PC-3 (cell line): Measurements from ENCODE around the gene ATPAF1. TPM values are rescaled to one million over a fixed set of nuclear protein-coding genes. Genes with fewer than 3 reads are reported as not detected.

Experiments used
- ATAC-seq: fragments of 200-7000 bp; cut with Tn5 transposase; 2 replicates; pipeline ENCODE4 v1.9.1; 2020; ENCODE audit warnings: mild to moderate bottlenecking, moderate library complexity
- BruUV-seq: library from RNA; stranded (reverse); fragments of 400-500 nt; replicated peaks from 2 replicates; lab custom pipeline; 2021; lab: Mats Ljungman, UMichigan
- CTCF ChIA-PET: fragments of 300-600 bp; sonication (Branson Sonifier 250); formaldehyde crosslinking; loops from one replicate; lab custom pipeline; 2022; ENCODE audit warnings: antibody characterized with exemption; lab: Charles Lee
- POLR2A ChIA-PET: fragments of 300-600 bp; sonication (Branson Sonifier 250); formaldehyde crosslinking; loops from one replicate; lab custom pipeline; 2022; ENCODE audit warnings: antibody characterized with exemption; ENCODE audit not compliant: unreplicated experiment; lab: Charles Lee
- DNase-seq: peaks from one replicate; pipeline ENCODE4 v3.0.0-alpha.2; 2015
- H2AFZ ChIP-seq: fragments of 300-600 bp; sonication (generic); 2 replicates; pipeline ENCODE4 v1.6.0; 2016; ENCODE audit warnings: antibody characterized with exemption, low read length
- H3F3A ChIP-seq: fragments of 300-600 bp; sonication (generic); one replicate; pipeline ENCODE4 v1.6.0; 2017; ENCODE audit warnings: antibody characterized with exemption, low read length, control low read depth, mild to moderate bottlenecking; ENCODE audit not compliant: unreplicated experiment
- H3K27ac ChIP-seq: fragments of 300-600 bp; sonication (generic); 2 replicates; pipeline ENCODE4 v1.5.1; 2016; ENCODE audit warnings: mild to moderate bottlenecking, low read length
- H3K27me3 ChIP-seq: fragments of 300-600 bp; sonication (generic); 2 replicates; pipeline ENCODE4 v1.6.1; 2016; ENCODE audit warnings: low read length, mixed read lengths
- H3K36me3 ChIP-seq: fragments of 300-600 bp; sonication (generic); 2 replicates; pipeline ENCODE4 v1.6.1; 2016; ENCODE audit warnings: low read depth, mixed run types, low read length, mixed read lengths
- H3K4me1 ChIP-seq: fragments of 300-600 bp; sonication (generic); 2 replicates; pipeline ENCODE4 v1.5.1; 2016; ENCODE audit warnings: low read length; ENCODE audit not compliant: insufficient read depth
- H3K4me2 ChIP-seq: fragments of 300-600 bp; sonication (generic); 2 replicates; pipeline ENCODE4 v1.6.0; 2016; ENCODE audit warnings: low read length
- H3K4me3 ChIP-seq: fragments of 300-600 bp; sonication (generic); 2 replicates; pipeline ENCODE4 v1.5.1; 2016; ENCODE audit warnings: mild to moderate bottlenecking, low read length, mixed read lengths
- H3K79me2 ChIP-seq: fragments of 300-600 bp; sonication (generic); 2 replicates; pipeline ENCODE4 v1.6.1; 2017; ENCODE audit warnings: low read length, mixed read lengths
- H3K9ac ChIP-seq: fragments of 300-600 bp; sonication (generic); 2 replicates; pipeline ENCODE4 v1.6.0; 2016; ENCODE audit warnings: mild to moderate bottlenecking, low read length
- H3K9me2 ChIP-seq: fragments of 300-600 bp; sonication (generic); replicated peaks from 2 replicates; pipeline ENCODE4 v1.6.1; 2016; ENCODE audit warnings: mixed run types, low read length, mixed read lengths
- H3K9me3 ChIP-seq: fragments of 300-600 bp; sonication (generic); 2 replicates; pipeline ENCODE4 v1.6.1; 2016; ENCODE audit warnings: low read length, mixed read lengths
- H4K20me1 ChIP-seq: fragments of 300-600 bp; sonication (generic); 2 replicates; pipeline ENCODE4 v1.6.1; 2016; ENCODE audit warnings: low read length, mixed read lengths
- EZH2 ChIP-seq: fragments of 300-600 bp; sonication (generic); IDR thresholded peaks from one replicate; pipeline ENCODE4 v1.6.1; 2017; ENCODE audit warnings: antibody characterized with exemption, mild to moderate bottlenecking, low read length; ENCODE audit not compliant: unreplicated experiment
- EZH2phosphoT487 ChIP-seq: fragments of 300-600 bp; sonication (generic); IDR thresholded peaks from 2 replicates; pipeline ENCODE4 v1.6.1; 2018; ENCODE audit warnings: mild to moderate bottlenecking, antibody characterized with exemption, low read length, borderline replicate concordance
- intact Hi-C: fragments of 100-400 bp; cut with micrococcal nuclease; formaldehyde crosslinking; loops from 2 replicates; pipeline ENCODE4 v1.9.0; 2023
- total RNA-seq: library from RNA; depleted of rRNA; stranded (reverse); fragments of >200 nt; gene quantifications from 2 replicates; pipeline ENCODE4 v1.2.3, GENCODE V29; 2014
- TF ChIP-seq, protein P1 (sequence below): fragments of 300-600 bp; sonication (generic); conservative IDR thresholded peaks from 2 replicates; pipeline ENCODE4 v1.5.1; 2017; ENCODE audit warnings: antibody characterized with exemption, low read depth, mild to moderate bottlenecking, low read length

The ATPAF1 gene
- total RNA-seq, 1 experiment from 2014 or later, result 68.3 TPM

DNA sequence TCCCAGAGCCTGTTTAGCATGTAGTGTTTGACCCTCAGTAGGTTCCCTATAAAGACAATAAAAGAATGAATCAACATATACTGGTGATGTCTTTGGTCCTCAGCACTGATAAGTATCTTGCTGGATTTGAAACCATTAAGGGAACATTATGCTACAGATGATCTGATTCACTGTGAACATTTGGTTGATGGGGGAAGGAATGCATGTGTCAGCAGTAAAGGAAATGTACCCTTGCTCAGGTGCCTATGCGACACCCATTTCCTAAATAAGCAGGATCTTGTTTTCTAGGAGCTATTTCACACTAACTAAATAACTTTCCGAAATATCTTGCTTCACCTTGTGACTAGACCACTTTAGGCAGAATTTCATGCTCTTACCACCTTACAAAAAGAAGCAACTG is 16.5 kb upstream of the ATPAF1 start:
- no peaks in the 10 kb centered on the region for H3K9me3 ChIP-seq
- no peak overlapping the region for H2AFZ ChIP-seq
- CTCF ChIA-PET, result no interaction called here
- no peaks in the 10 kb centered on the region for H3K27me3 ChIP-seq
- H3K9me2 ChIP-seq, result no peaks in the 10 kb centered on the region
- no TSS peak for BruUV-seq
- H3K27ac ChIP-seq, result no peak overlapping the region
- H3K4me2 ChIP-seq, result no peak overlapping the region
- H3K79me2 ChIP-seq, result no peaks in the 10 kb centered on the region
- intact Hi-C loops, result loop anchor here (5.0 kb wide), 1 partner anchor 43 kb away; no protein-coding TSS in a partner anchor
- ATAC-seq, result no peak
- no peak for DNase-seq
- H3F3A ChIP-seq, result no peaks in the 10 kb centered on the region
- no peak overlapping the region for H3K4me3 ChIP-seq
- H3K36me3 ChIP-seq, result peaks cover 86% of the 10 kb centered on the region
- TF ChIP-seq, protein P1, sequence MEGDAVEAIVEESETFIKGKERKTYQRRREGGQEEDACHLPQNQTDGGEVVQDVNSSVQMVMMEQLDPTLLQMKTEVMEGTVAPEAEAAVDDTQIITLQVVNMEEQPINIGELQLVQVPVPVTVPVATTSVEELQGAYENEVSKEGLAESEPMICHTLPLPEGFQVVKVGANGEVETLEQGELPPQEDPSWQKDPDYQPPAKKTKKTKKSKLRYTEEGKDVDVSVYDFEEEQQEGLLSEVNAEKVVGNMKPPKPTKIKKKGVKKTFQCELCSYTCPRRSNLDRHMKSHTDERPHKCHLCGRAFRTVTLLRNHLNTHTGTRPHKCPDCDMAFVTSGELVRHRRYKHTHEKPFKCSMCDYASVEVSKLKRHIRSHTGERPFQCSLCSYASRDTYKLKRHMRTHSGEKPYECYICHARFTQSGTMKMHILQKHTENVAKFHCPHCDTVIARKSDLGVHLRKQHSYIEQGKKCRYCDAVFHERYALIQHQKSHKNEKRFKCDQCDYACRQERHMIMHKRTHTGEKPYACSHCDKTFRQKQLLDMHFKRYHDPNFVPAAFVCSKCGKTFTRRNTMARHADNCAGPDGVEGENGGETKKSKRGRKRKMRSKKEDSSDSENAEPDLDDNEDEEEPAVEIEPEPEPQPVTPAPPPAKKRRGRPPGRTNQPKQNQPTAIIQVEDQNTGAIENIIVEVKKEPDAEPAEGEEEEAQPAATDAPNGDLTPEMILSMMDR, result no peak
- TF ChIP-seq EZH2, result no peak
- no peak for TF ChIP-seq EZH2phosphoT487
- POLR2A ChIA-PET, result no interaction called here
- H3K9ac ChIP-seq, result no peak overlapping the region
- H3K4me1 ChIP-seq, result peaks cover 38% of the 10 kb centered on the region
- no peaks in the 10 kb centered on the region for H4K20me1 ChIP-seq

DNA sequence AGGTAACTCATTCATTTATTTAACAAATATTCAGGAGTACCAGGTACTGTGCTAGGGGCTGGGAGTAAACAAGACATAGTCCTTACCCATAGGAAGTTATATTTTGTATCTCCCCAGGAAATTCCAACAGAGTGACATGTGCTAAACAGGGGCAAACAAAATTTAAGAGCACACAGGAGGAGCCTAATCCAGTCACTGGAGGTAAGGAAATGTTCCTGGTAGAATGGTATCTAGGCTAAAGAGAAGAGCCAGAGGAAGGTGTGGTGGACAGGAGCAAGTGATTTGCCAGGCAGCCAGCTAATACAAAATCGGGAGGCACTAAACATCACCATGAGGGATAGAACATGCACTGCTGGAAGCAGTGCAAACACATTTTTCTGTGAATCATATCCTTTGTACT is 13.9 kb upstream of the ATPAF1 start:
- H3K9me2 ChIP-seq, result no peaks in the 10 kb centered on the region
- BruUV-seq, result no TSS peak
- H3F3A ChIP-seq, result no peaks in the 10 kb centered on the region
- no peaks in the 10 kb centered on the region for H3K27me3 ChIP-seq
- ATAC-seq (peak; percentile 86), DNase-seq (peak; percentile 42)
- H3K79me2 ChIP-seq, result no peaks in the 10 kb centered on the region
- H4K20me1 ChIP-seq, result no peaks in the 10 kb centered on the region
- peaks cover 79% of the 10 kb centered on the region for H3K36me3 ChIP-seq
- no peaks in the 10 kb centered on the region for H3K9me3 ChIP-seq
- H3K4me1 ChIP-seq, result peaks cover 24% of the 10 kb centered on the region
- no peak overlapping the region for H3K4me3 ChIP-seq
- H3K27ac ChIP-seq, result peak overlapping the region; percentile 43
- intact Hi-C loops, result no loop called here
- ChIA-PET CTCF (no interaction called here), POLR2A (no interaction called here)
- peak overlapping the region; percentile 31 for H3K4me2 ChIP-seq
- H2AFZ ChIP-seq, result no peak overlapping the region
- TF ChIP-seq EZH2 (no peak), EZH2phosphoT487 (no peak)
- TF ChIP-seq, protein P1, result no peak
- no peak overlapping the region for H3K9ac ChIP-seq

DNA sequence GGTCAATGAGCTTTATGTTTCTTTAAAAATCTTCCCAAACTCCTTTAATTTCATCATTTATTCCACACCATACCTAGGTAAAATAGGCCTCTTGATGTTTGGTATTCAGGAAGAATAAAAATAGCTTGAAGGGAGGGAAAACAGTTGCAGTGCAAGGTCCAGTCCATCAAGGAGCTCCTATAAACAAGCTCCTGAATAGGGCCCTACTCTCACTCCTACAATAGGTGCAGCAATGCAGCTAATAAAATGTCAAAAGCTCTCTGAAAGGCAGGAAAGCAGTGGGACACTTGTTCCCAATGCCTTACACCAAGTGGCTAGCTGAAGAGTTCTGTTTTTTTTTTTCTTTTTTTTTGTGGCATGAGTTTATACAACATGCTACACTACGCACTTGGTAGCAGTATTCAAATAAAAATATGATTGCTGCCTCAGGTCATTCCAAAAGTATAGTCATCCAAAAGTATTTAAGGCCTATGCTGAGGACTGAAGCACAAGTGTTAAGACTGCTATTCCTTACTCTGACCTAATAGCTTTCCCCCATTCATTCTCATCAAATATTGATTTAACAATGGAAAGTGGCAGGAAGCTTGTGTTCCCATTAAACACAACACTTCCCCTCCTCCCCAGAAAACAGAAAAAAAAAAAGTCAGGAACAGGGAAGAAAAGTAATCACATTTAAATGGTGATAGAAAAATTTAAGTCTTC is 13.3 kb upstream of the ATPAF1 start:
- POLR2A ChIA-PET, result interaction anchor here (0.7 kb wide), 1 partner anchor 13 kb away, joined by 11 read pairs; the partner anchor contains the start of gene ATPAF1

More for the DNA sequence above, 13.3 kb upstream of the ATPAF1 start:
- ATAC-seq (peak; percentile 56), DNase-seq (peak; percentile 18)
- intact Hi-C loops, result no loop called here
- Histone ChIP-seq H3K27ac (peak overlapping the region; percentile 43), H3K4me3 (no peak overlapping the region), H3K36me3 (peaks cover 77% of the 10 kb centered on the region), H3F3A (no peaks in the 10 kb centered on the region), H3K27me3 (no peaks in the 10 kb centered on the region), H2AFZ (no peak overlapping the region), H3K4me2 (peak overlapping the region; percentile 31), H3K9ac (no peak overlapping the region), H3K4me1 (peaks cover 18% of the 10 kb centered on the region), H4K20me1 (no peaks in the 10 kb centered on the region), H3K9me2 (no peaks in the 10 kb centered on the region), H3K79me2 (no peaks in the 10 kb centered on the region), H3K9me3 (no peaks in the 10 kb centered on the region)
- CTCF ChIA-PET, result no interaction called here
- BruUV-seq, result no TSS peak
- no peak for TF ChIP-seq EZH2
- TF ChIP-seq, protein P1, result no peak
